Osteoblast (primary cell): ENCODE data around the gene STK11. TPM values are rescaled to one million over a fixed set of nuclear protein-coding genes. Genes with fewer than 3 reads are reported as not detected.

Experiments used
- DNase-seq: peaks from one replicate; pipeline ENCODE4 v3.0.0; 2011; ENCODE audit warnings: low spot score, mixed read lengths; ENCODE audit not compliant: insufficient read length; ENCODE audit errors: missing footprints
- H2AFZ ChIP-seq: 2 replicates; pipeline ENCODE4 v1.6.0; 2011; ENCODE audit warnings: mild to moderate bottlenecking, low read length
- H3K27ac ChIP-seq: 2 replicates; pipeline ENCODE4 v1.5.1; 2011; ENCODE audit warnings: mild to moderate bottlenecking, low read depth, low read length, moderate library complexity
- H3K27me3 ChIP-seq: 2 replicates; pipeline ENCODE4 v1.6.0; 2012; ENCODE audit warnings: mild to moderate bottlenecking, control low read depth, inconsistent platforms, low read length, moderate library complexity; ENCODE audit not compliant: insufficient read depth
- H3K36me3 ChIP-seq: 2 replicates; pipeline ENCODE4 v1.5.1; 2011; ENCODE audit warnings: mild to moderate bottlenecking, low read length, control low read depth, moderate library complexity; ENCODE audit not compliant: insufficient read depth
- H3K4me1 ChIP-seq: 2 replicates; pipeline ENCODE4 v1.5.1; 2011; ENCODE audit warnings: mild to moderate bottlenecking, low read length, control low read depth, moderate library complexity; ENCODE audit not compliant: insufficient read depth
- H3K4me2 ChIP-seq: 2 replicates; pipeline ENCODE4 v1.6.0; 2011; ENCODE audit warnings: mild to moderate bottlenecking, low read length; ENCODE audit not compliant: insufficient read depth
- H3K4me3 ChIP-seq: fragments of 200-600 bp; sonication (generic); 3 replicates; pipeline ENCODE4 v1.5.1; 2012; ENCODE audit warnings: mild to moderate bottlenecking, low read length, inconsistent platforms; ENCODE audit not compliant: insufficient read depth
- H3K79me2 ChIP-seq: 2 replicates; pipeline ENCODE4 v1.6.0; 2012; ENCODE audit warnings: mild to moderate bottlenecking, low read length, control low read depth, inconsistent platforms; ENCODE audit not compliant: insufficient read depth
- H3K9me3 ChIP-seq: 2 replicates; pipeline ENCODE4 v1.5.1; 2011; ENCODE audit warnings: low read depth, low read length, control low read depth
- H4K20me1 ChIP-seq: 2 replicates; pipeline ENCODE4 v1.6.0; 2012; ENCODE audit warnings: mild to moderate bottlenecking, low read length, control low read depth; ENCODE audit not compliant: insufficient read depth
- CTCF ChIP-seq: IDR thresholded peaks from 2 replicates; pipeline ENCODE4 v1.5.1; 2011; ENCODE audit warnings: mild to moderate bottlenecking, low read depth, low read length, moderate library complexity; ENCODE audit errors: extremely low read depth
- total RNA-seq: library from RNA; depleted of rRNA; stranded (reverse); fragments of >200 nt; gene quantifications from 2 replicates; pipeline ENCODE4 v1.2.3, GENCODE V29; 2012

Gene STK11
- total RNA-seq, 1 donor = 100 TPM

GRCh38 chr19:1275260-1275975, 69.8 kb downstream of the STK11 start, which contains the start of gene FAM174C:
TSS of gene FAM174C (plus strand) at chr19:1275530. CDS start at chr19:1275550, 20 bp downstream.
- H2AFZ ChIP-seq = peak within 1 kb of the TSS; percentile 47
- peaks cover 44% of the 10 kb centered on the region for H4K20me1 ChIP-seq
- H3K27me3 ChIP-seq = no peaks in the 10 kb centered on the region
- H3K36me3 ChIP-seq = peaks cover 68% of the 10 kb centered on the region
- H3K4me2 ChIP-seq = peak within 1 kb of the TSS; percentile 92
- H3K79me2 ChIP-seq = peaks cover 56% of the 10 kb centered on the region
- peaks cover 38% of the 10 kb centered on the region for H3K4me1 ChIP-seq
- peak within 1 kb of the TSS; percentile 77 for H3K4me3 ChIP-seq
- peak; percentile 100 for DNase-seq
- peak within 1 kb of the TSS; percentile 86 for H3K27ac ChIP-seq
- TF ChIP-seq CTCF = no peak
- H3K9me3 ChIP-seq = no peaks in the 10 kb centered on the region

- peak overlapping the region; percentile 77 for H3K4me3 ChIP-seq
- no peaks in the 10 kb centered on the region for H3K27me3 ChIP-seq
- TF ChIP-seq CTCF = no peak
- H3K27ac ChIP-seq = peak overlapping the region; percentile 86
- peaks cover 31% of the 10 kb centered on the region for H3K4me1 ChIP-seq
- peak overlapping the region; percentile 92 for H3K4me2 ChIP-seq
- no peaks in the 10 kb centered on the region for H3K9me3 ChIP-seq
- peak overlapping the region; percentile 46 for H2AFZ ChIP-seq
- peaks cover 50% of the 10 kb centered on the region for H3K79me2 ChIP-seq
- DNase-seq = peak; percentile 93
- peaks cover 38% of the 10 kb centered on the region for H4K20me1 ChIP-seq
- peaks cover 61% of the 10 kb centered on the region for H3K36me3 ChIP-seq
These were observed 70.5 kb downstream of the STK11 start for GRCh38 chr19:1275976-1276627.

- Histone ChIP-seq H3K79me2 (peaks cover 44% of the 10 kb centered on the region), H3K4me3 (peak overlapping the region; percentile 77), H2AFZ (no peak overlapping the region), H3K27ac (peak overlapping the region; percentile 86), H3K9me3 (no peaks in the 10 kb centered on the region), H3K36me3 (peaks cover 56% of the 10 kb centered on the region), H4K20me1 (peaks cover 34% of the 10 kb centered on the region), H3K4me1 (peaks cover 26% of the 10 kb centered on the region), H3K4me2 (peak overlapping the region; percentile 92), H3K27me3 (no peaks in the 10 kb centered on the region)
- no peak for TF ChIP-seq CTCF
- DNase-seq = no peak
These were observed 71.0 kb downstream of the STK11 start for GRCh38 chr19:1276628-1277022.

GRCh38 chr19:1277061-1277460, 71.5 kb downstream of the STK11 start:
- Histone ChIP-seq H3K36me3 (peaks cover 51% of the 10 kb centered on the region), H3K27ac (peak overlapping the region; percentile 86), H3K27me3 (no peaks in the 10 kb centered on the region), H4K20me1 (peaks cover 30% of the 10 kb centered on the region), H3K4me2 (no peak overlapping the region), H3K9me3 (no peaks in the 10 kb centered on the region), H3K4me3 (peak overlapping the region; percentile 77), H2AFZ (no peak overlapping the region), H3K79me2 (peaks cover 40% of the 10 kb centered on the region), H3K4me1 (peaks cover 22% of the 10 kb centered on the region)
- no peak for TF ChIP-seq CTCF
- DNase-seq = no peak
